K562 (cell line): ENCODE measurements around the gene SLC41A3.

Experiments used
- EZH2 ChIP-seq: IDR thresholded peaks from 2 replicates; pipeline ENCODE4 v1.6.1; 2012; ENCODE audit warnings: low read depth, mild to moderate bottlenecking, inconsistent platforms, low read length, borderline replicate concordance
- JUND ChIP-seq, 2 experiments: IDR thresholded peaks; 2 replicates in 1 of 2; 3 replicates in 1 of 2; pipeline ENCODE4 v1.6.1; 2011; ENCODE audit warnings: borderline replicate concordance in 2 of 2, low read depth in 2 of 2, low read length in 2 of 2, improper control_type of control experiment in 1 of 2, missing biosample characterization in 1 of 2, missing genetic modification characterization in 1 of 2, missing genetic modification reagents in 1 of 2
- KLF13 ChIP-seq: fragments of 450-650 bp; IDR thresholded peaks from 2 replicates; pipeline ENCODE4 v1.6.1; 2016; ENCODE audit warnings: missing genetic modification characterization, low read depth, mild to moderate bottlenecking, missing compliant biosample characterization, moderate library complexity, borderline replicate concordance
- RCOR1 ChIP-seq, 2 experiments: IDR thresholded peaks; 2 replicates each; pipeline ENCODE4 v1.6.1; 2012; ENCODE audit warnings: low read depth in 2 of 2, low read length in 2 of 2, borderline replicate concordance in 1 of 2, improper control_type of control experiment in 1 of 2
- SP2 ChIP-seq: IDR thresholded peaks from 2 replicates; pipeline ENCODE4 v1.6.1; 2011; ENCODE audit warnings: mild to moderate bottlenecking, low read depth, low read length, moderate library complexity; ENCODE audit not compliant: poor library complexity, severe bottlenecking; ENCODE audit errors: extremely low read depth
- TCF7L2 ChIP-seq: fragments of 150-350 bp; IDR thresholded peaks from 2 replicates; pipeline ENCODE4 v1.6.1; 2016; ENCODE audit warnings: low read depth, mild to moderate bottlenecking, low read length, moderate library complexity
- ZEB2 ChIP-seq: fragments of 450-650 bp; IDR thresholded peaks from 2 replicates; pipeline ENCODE4 v1.6.1; 2016
- ZNF79 ChIP-seq: fragments of 250-450 bp; sonication (Bioruptor Pico); IDR thresholded peaks from 2 replicates; pipeline ENCODE4 v1.4.0; 2020; ENCODE audit warnings: low read depth, mild to moderate bottlenecking, moderate library complexity
- TF ChIP-seq, protein P1 (sequence below), 3 experiments: IDR thresholded peaks in 2 of 3; conservative IDR thresholded peaks in 1 of 3; 2 replicates each; pipeline ENCODE4 v1.5.1; 2011 to 2012; ENCODE audit warnings: low read length in 3 of 3, mild to moderate bottlenecking in 3 of 3, control low read depth in 2 of 3, improper control_type of control experiment in 1 of 3, inconsistent platforms in 1 of 3, low read depth in 1 of 3, mixed read lengths in 1 of 3, moderate library complexity in 1 of 3; ENCODE audit not compliant: insufficient read depth in 2 of 3

GRCh38 chr3:126083913-126084767 is at the start of gene SLC41A3:
- TF ChIP-seq SP2 (no peak), JUND (IDR thresholded peaks at IDR 0.05; ENCODE audit: borderline replicate concordance, low read depth, low read length) (no peak), JUND (tag; IDR thresholded peaks at IDR 0.05; ENCODE audit: borderline replicate concordance, low read depth, low read length) (no peak), RCOR1 (IDR thresholded peaks at IDR 0.05; ENCODE audit: borderline replicate concordance in 1 of 2, low read depth in 2 of 2, low read length in 2 of 2) (no peak), KLF13 (tag) (no peak), TCF7L2 (no peak), EZH2 (no peak), ZNF79 (CRISPR knock-in tag) (no peak), ZEB2 (no peak)
- TF ChIP-seq, protein P1, sequence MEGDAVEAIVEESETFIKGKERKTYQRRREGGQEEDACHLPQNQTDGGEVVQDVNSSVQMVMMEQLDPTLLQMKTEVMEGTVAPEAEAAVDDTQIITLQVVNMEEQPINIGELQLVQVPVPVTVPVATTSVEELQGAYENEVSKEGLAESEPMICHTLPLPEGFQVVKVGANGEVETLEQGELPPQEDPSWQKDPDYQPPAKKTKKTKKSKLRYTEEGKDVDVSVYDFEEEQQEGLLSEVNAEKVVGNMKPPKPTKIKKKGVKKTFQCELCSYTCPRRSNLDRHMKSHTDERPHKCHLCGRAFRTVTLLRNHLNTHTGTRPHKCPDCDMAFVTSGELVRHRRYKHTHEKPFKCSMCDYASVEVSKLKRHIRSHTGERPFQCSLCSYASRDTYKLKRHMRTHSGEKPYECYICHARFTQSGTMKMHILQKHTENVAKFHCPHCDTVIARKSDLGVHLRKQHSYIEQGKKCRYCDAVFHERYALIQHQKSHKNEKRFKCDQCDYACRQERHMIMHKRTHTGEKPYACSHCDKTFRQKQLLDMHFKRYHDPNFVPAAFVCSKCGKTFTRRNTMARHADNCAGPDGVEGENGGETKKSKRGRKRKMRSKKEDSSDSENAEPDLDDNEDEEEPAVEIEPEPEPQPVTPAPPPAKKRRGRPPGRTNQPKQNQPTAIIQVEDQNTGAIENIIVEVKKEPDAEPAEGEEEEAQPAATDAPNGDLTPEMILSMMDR (IDR thresholded peaks at IDR 0.05 in 2 of 3, conservative IDR thresholded peaks at IDR 0.05 in 1 of 3; ENCODE audit: insufficient read depth in 2 of 3, low read depth in 1 of 3, low read length in 3 of 3) = peak; percentile 44; a peak in 5 of 6 replicates
